ENCODE measurements around the gene C10orf90.

DNA sequence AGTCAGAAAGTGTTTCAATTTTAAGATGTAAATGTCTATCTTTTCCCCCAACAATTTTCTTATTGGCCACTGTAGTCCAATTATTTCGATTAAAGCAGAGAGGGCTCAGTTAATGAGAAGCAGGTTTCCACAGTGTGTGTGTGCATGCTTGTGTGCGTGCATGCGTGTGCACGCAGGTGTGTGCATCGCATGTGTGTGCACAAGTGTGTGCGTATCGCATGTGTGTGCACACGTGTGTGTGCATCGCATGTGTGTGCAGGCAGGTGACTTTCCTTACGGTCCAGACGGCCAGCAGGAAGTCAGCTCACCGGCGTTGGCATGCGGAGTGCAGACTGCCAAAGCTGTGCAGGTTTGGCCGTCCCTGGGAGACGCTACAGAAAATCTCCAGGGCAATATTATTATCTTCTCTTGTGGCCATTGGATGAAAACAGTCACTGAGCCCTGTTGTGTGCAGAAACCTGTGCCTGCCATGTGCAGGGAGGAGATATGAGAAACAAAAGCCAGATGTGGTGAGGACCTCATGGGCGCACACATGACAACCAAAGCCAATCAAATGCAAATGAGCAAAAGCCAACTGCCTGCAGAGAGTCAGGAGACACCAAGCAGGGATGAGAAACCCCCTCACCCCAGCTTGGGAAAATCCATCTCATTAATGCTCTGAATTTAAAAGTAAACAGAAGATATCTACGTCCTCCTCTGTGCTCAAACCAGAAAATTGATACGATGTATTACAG is 70.4 kb downstream of the C10orf90 start:
- TF ChIP-seq RAD21 (IDR thresholded peaks at IDR 0.05; ENCODE audit: low read depth) (no peak), CEBPB (IDR thresholded peaks at IDR 0.05) (no peak), ZBTB7A (IDR thresholded peaks at IDR 0.05; ENCODE audit: low read depth) (no peak), YY1 (IDR thresholded peaks at IDR 0.05; ENCODE audit: low read depth) (no peak), FOXM1 (IDR thresholded peaks at IDR 0.05; ENCODE audit: borderline replicate concordance, low read depth) (no peak)
- TF ChIP-seq, protein P1, sequence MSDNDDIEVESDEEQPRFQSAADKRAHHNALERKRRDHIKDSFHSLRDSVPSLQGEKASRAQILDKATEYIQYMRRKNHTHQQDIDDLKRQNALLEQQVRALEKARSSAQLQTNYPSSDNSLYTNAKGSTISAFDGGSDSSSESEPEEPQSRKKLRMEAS (IDR thresholded peaks at IDR 0.05) = no peak

Measured in Ishikawa (cell line).